ENCODE results near the gene TNNT3.

TNNT3 gene

GRCh38 chr11:1982873-1983600 is 63.5 kb downstream of the TNNT3 start:
- no peak for TF ChIP-seq FOXK2 (IDR thresholded peaks at IDR 0.05)
- no peak for DNase-seq (ENCODE audit: extremely low spot score)
- POLR2A ChIA-PET = no interaction called here
- CTCF ChIA-PET = no interaction called here

GRCh38 chr11:1983601-1983961 is 64.1 kb downstream of the TNNT3 start:
- TF ChIP-seq ZNF384 (IDR thresholded peaks at IDR 0.05) = no peak
- no peak for TF ChIP-seq L3MBTL2 (conservative IDR thresholded peaks at IDR 0.05)
- TF ChIP-seq FOXM1 (IDR thresholded peaks at IDR 0.05; ENCODE audit: borderline replicate concordance) = no peak
- TF ChIP-seq PKNOX1 (IDR thresholded peaks at IDR 0.05) = no peak
- no peak for TF ChIP-seq SP1 (IDR thresholded peaks at IDR 0.05)
- no peak for TF ChIP-seq CTBP1 (IDR thresholded peaks at IDR 0.05; ENCODE audit: borderline replicate concordance)
- TF ChIP-seq ARNT (IDR thresholded peaks at IDR 0.05) = no peak

GRCh38 chr11:1987024-1987423 is 67.5 kb downstream of the TNNT3 start:
- ChIA-PET CTCF (no interaction called here), POLR2A (no interaction called here)
- TF ChIP-seq CTBP1 (IDR thresholded peaks at IDR 0.05; ENCODE audit: borderline replicate concordance) = no peak
- no peak for TF ChIP-seq ARNT (IDR thresholded peaks at IDR 0.05)
- no peak for TF ChIP-seq FOXK2 (IDR thresholded peaks at IDR 0.05)
- TF ChIP-seq HDGF (IDR thresholded peaks at IDR 0.05; ENCODE audit: borderline replicate concordance) = no peak
- TF ChIP-seq FOXA1 (IDR thresholded peaks at IDR 0.05) = no peak
- TF ChIP-seq ELF4 (IDR thresholded peaks at IDR 0.05) = no peak
- TF ChIP-seq BHLHE40 (IDR thresholded peaks at IDR 0.05; ENCODE audit: borderline replicate concordance) = no peak
- TF ChIP-seq L3MBTL2 (conservative IDR thresholded peaks at IDR 0.05) = no peak
- no peak for TF ChIP-seq PKNOX1 (IDR thresholded peaks at IDR 0.05)
- no peak for DNase-seq (ENCODE audit: extremely low spot score)

More at GRCh38 chr11:1983601-1983961, 64.1 kb downstream of the TNNT3 start:
- DNase-seq (ENCODE audit: extremely low spot score) = no peak
- CTCF ChIA-PET = no interaction called here
- POLR2A ChIA-PET = no interaction called here

GRCh38 chr11:1988174-1988573 is 68.7 kb downstream of the TNNT3 start:
- DNase-seq (ENCODE audit: extremely low spot score) = no peak
- POLR2A ChIA-PET = no interaction called here
- TF ChIP-seq SP1 (IDR thresholded peaks at IDR 0.05) (no peak), HDGF (IDR thresholded peaks at IDR 0.05; ENCODE audit: borderline replicate concordance) (no peak), FOXM1 (IDR thresholded peaks at IDR 0.05; ENCODE audit: borderline replicate concordance) (no peak), L3MBTL2 (conservative IDR thresholded peaks at IDR 0.05) (no peak), NFRKB (IDR thresholded peaks at IDR 0.05) (no peak), SUZ12 (IDR thresholded peaks at IDR 0.05) (no peak), ELF4 (IDR thresholded peaks at IDR 0.05) (no peak), CTBP1 (IDR thresholded peaks at IDR 0.05; ENCODE audit: borderline replicate concordance) (no peak), TARDBP (IDR thresholded peaks at IDR 0.05) (no peak)
- CTCF ChIA-PET = no interaction called here

Measured in HEK293T (cell line).